Lower leg skin (tissue), 4 donors: Measurements from ENCODE around the gene CRYBG2. TPM values are rescaled to one million over a fixed set of nuclear protein-coding genes. Genes with fewer than 3 reads are reported as not detected.
"Not testable (repeated sequence)": the region's sequence is repeated elsewhere in the genome, so short reads cannot be mapped to it uniquely, and the experiment has no call there.

Source experiments
- DNase-seq, 2 donors: peaks; one replicate each; pipeline ENCODE4 v3.0.0-alpha.2; 2019; ENCODE audit warnings: low spot score in 2 of 2
- H3K4me3 ChIP-seq: fragments of 200-600 bp; sonication (generic); 2 replicates; pipeline ENCODE4 v1.5.1; 2017; ENCODE audit warnings: mild to moderate bottlenecking, low read depth; ENCODE audit not compliant: poor library complexity, severe bottlenecking
- CTCF ChIP-seq, 3 donors: fragments of 450-650 bp; IDR thresholded peaks; one replicate each; pipeline ENCODE4 v1.5.1; 2016; ENCODE audit warnings: antibody characterized with exemption in 3 of 3, mild to moderate bottlenecking in 3 of 3, moderate library complexity in 2 of 3
- POLR2A ChIP-seq, 2 donors: fragments of 450-650 bp; IDR thresholded peaks; one replicate each; pipeline ENCODE4 v1.6.1; 2016 to 2017; ENCODE audit warnings: antibody characterized with exemption in 2 of 2, mild to moderate bottlenecking in 1 of 2, moderate library complexity in 1 of 2
- WGBS, 2 donors: methylation state at CpG; one replicate each; pipeline ENCODE4 v1.1.5; 2018; 5-methylcytosine and 5-hydroxymethylcytosine counted together
- intact Hi-C: fragments of 100-400 bp; cut with DNase I; formaldehyde crosslinking; loops from one replicate; pipeline ENCODE4 v1.15.0; 2023; ENCODE audit warnings: low total_unique reads
- total RNA-seq, 4 donors: library from RNA; depleted of rRNA; stranded (reverse); fragments of >200 nt; gene quantifications; one replicate each; pipeline ENCODE4 v1.1.0, GENCODE V29; 2016

Gene CRYBG2
- total RNA-seq, 4 donors from 2014 or later: 52.3 to 104 (median 56.9) TPM

GRCh38 chr1:26378879-26379251 lies 24.9 kb upstream of the CRYBG2 start:
- TF ChIP-seq POLR2A (IDR thresholded peaks at IDR 0.05) (no peak), CTCF (IDR thresholded peaks at IDR 0.05) (no peak)
- 95% methylated on average over 3 of the region's 3 CpGs for WGBS, 2 donors
- no peak for DNase-seq
- H3K4me3 ChIP-seq: no peak overlapping the region
- intact Hi-C loops: no loop called here

DNA sequence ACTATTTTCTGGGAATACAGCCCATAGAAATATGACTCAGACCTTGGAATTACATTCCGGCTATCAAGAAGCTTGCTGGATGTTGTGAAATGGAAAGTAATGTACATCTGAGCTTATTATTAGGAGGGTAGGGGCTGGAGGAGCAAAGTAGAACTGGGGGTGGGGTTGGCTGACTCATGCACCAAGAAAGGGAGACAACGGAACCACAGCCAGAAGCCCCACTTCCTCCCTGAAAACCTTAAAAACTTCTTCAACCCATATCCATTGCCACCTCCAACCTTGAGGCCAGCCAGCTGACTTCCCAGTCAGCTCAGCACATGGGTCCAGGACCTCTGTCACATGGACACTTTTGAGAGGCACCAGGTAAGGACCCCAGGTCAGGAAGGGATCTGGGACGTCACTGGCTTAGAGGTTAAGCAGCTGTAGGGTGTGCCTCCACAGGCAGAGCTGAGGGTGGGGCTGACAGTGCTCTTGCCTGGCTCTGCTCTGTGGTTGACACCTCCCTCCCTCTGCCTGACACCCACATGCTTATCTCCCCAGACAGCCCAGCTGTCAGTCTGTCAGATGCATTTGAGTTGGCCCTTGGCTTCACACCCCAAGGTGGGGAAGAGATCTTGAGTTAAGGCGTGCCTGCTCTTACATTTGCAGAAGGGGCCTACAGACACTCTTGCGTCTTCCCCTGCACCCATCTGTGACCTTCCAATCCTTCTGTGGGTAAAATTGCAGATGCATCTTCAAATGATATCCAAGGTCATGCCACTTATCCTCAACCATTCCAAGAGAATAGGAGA lies 24.4 kb upstream of the CRYBG2 start:
- DNase-seq: no peak
- intact Hi-C loops: no loop called here
- H3K4me3 ChIP-seq: no peak overlapping the region
- WGBS, 2 donors: 17 to 23% methylated on average over 5 of the region's 5 CpGs
- TF ChIP-seq POLR2A (IDR thresholded peaks at IDR 0.05): no peak
- no peak for TF ChIP-seq CTCF (IDR thresholded peaks at IDR 0.05)

DNA sequence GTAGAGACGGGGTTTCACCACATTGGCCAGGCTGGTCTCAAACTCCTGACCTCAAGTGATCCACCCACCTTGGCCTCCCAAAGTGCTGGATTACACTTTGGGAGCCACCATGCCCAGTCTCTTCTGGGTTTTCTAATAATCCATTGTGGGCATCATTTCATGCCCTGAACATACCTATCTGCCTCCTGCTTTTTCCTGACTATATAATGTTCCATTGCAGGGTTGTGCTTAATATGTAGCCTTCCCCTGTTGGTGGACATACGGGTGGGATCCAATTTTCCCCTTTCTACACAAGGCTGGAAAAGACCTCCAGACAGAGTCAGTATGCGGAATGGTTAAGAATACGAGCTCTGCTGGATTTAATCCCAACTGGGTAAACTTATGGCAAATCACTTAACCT lies 22.1 kb upstream of the CRYBG2 start:
- TF ChIP-seq CTCF (IDR thresholded peaks at IDR 0.05) (no peak), POLR2A (IDR thresholded peaks at IDR 0.05) (no peak)
- 96 to 97% methylated on average over 4 of the region's 4 CpGs for whole genome bisulfite sequencing, 2 donors
- H3K4me3 ChIP-seq: no peak overlapping the region
- DNase-seq: no peak
- intact Hi-C loops: no loop called here

GRCh38 chr1:26375081-26375480 lies 21.2 kb upstream of the CRYBG2 start:
- 58 to 61% methylated on average over 6 of the region's 6 CpGs for WGBS, 2 donors
- no peak overlapping the region for H3K4me3 ChIP-seq
- no peak for DNase-seq
- TF ChIP-seq CTCF (IDR thresholded peaks at IDR 0.05): no peak
- intact Hi-C loops: no loop called here

- intact Hi-C loops: not testable (repeated sequence)
- WGBS, 2 donors: 44 to 63% methylated on average over 2 of the region's 2 CpGs
Observed at GRCh38 chr1:26374361-26374760, 20.4 kb upstream of the CRYBG2 start.

DNA sequence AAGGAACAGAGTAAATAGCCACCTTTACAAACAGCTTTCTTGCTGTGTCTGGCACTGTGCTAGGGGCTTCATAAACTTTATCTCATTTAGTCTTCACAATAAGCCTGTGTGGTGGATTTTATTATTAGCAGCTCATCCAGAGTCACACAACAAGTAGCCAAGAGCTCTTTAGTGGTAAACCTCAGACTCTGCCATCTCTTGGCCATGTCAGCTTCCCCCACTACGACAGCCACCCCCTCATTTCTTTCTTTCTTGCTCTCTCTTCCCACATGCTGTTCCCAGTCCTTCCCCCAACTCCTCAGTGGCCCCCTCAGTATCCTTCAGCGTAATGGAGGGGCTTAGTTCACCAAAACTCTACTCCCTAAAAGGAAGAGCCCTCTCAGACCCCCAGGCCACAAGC lies 19.9 kb upstream of the CRYBG2 start:
- intact Hi-C loops: no loop called here
- 54 to 57% methylated on average over 2 of the region's 2 CpGs for WGBS, 2 donors
- no peak for TF ChIP-seq CTCF (IDR thresholded peaks at IDR 0.05)
- no peak for TF ChIP-seq POLR2A (IDR thresholded peaks at IDR 0.05)
- DNase-seq: no peak
- H3K4me3 ChIP-seq: no peak overlapping the region

More at GRCh38 chr1:26374361-26374760, 20.4 kb upstream of the CRYBG2 start:
- not testable (repeated sequence) for DNase-seq, H3K4me3 ChIP-seq
